HG03139 (cell line): Measurements from ENCODE around the gene LOXHD1.

Experiments
- ATAC-seq: cut with Tn5 transposase; IDR thresholded peaks from one replicate; pipeline ENCODE4 v1.9.1; 2021; ENCODE audit not compliant: unreplicated experiment

The LOXHD1 gene

DNA sequence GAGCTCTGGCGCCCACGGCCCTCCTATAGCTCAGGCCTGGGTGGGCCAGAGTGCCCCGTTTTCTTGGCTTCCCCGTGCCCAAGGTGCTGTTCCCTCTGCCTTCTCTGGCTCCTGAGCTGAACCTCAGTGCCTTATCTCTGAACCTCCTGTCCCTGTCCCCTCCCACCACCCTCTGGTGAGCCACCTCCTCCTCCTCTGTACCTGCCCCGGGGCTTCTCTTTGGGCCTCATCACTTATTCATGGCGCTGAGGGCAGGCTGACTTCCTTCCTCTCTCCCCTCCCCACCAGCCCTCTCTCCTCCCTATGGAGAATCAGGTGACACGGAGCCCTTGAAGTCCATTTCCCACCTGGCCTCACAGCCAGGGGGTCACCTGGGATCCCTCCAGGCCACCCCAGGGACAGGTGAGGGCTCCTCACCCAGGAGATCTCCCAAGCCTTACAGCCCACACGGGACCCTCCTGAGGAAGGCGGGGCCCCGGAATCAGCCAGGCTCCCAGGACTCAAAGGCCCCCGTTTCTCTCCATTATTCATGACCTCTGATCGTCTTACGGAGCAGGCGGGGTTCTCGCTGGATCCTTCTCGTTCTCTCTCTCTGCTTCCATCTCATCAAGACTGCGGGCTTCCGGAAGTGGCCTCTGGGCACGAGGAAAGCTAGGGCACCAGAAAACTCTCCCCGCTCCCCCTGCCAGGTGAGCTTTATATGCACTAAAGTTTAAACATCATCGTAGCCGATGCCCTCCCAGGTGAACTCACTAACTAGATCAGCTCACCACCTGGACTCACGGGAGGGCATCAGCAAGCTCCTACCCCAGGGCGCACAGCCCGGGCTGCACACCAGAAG lies at the start of gene LOXHD1:
TSS of gene LOXHD1 (minus strand) at position 106 of the 841 bp plus-strand sequence. CDS start 187 bp downstream, outside the sequence.
- ATAC-seq: no peak

- no peak for ATAC-seq
These were observed 48.5 kb upstream of the LOXHD1 start for GRCh38 chr18:46705521-46705920.

DNA sequence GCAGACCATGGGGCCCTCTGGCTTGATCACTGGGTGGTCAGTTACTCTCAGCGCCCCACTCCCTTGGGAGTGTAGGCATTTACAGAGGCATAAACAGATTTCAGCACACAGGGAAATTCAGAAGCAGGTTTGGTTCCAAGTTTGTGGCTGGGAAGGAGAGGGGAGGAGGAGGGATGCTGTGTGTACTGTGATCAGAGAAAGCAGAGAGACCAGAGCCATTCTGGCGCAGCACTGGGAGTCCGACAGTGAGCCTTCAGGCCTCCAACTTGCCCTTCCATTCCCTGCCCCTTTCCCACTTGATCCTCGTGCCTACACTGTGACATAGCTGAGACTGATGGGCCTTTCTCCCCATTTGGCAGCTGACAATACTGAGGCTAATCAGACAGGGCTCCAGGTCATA lies 47.8 kb upstream of the LOXHD1 start:
- no peak for ATAC-seq

- no peak for ATAC-seq
These were observed 47.2 kb upstream of the LOXHD1 start for GRCh38 chr18:46704189-46704588.

DNA sequence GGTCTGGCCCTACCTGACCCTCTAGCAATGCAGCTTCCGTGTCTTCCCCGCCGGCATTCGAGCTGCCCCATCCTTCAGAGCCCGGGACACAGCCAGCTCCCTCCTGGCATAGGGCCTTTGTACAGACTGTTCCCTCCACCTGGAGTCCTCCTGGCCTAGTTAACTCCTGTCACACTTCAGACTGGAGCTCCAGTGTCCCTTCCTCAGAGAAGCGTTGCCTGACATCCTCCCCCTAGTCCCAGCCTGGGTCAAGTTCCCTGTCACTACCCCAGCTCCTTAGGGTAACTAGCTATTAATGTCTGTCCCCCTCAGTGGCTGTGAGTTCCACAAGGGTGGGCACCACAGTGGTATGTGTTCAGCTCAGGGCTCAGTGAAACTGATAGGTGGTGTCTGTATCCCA lies 45.5 kb upstream of the LOXHD1 start:
- ATAC-seq: no peak

DNA sequence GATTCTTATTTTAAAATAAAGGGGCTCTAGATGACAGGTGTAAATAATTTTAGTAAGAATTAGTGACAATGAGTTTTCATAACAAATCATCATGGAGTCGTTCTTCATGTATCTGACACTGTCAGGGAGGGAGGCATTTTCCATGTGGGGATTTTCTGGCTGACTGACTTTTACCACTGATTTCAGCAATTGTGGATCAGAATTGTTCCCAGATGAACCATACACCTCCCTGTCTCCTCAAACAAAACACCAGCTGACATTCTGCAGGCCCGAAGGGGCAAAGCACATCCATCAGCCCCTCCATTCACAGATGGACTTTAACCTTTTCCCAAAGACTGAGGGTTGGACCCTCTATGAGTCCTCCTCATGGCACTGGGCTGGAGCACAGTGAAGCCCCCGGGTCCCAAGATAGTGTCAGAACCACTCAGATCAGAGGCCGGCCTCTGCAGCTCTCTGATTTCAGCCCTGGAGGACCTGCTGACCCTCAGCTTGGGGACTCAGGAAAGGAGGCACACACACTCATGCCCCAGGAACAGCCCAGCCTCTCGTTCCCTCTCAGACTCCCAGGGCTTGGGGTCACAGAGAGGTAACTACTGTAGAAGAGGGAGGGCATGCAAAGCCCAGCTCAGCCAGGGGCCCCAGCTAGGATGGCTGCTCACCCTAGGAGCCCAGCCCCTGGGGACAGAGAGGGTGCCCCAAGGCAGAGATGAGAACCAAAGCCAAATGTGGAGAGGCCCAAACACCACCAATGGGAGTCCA lies 43.2 kb upstream of the LOXHD1 start:
- ATAC-seq: no peak

- no peak for ATAC-seq
These were observed 39.7 kb upstream of the LOXHD1 start for GRCh38 chr18:46696702-46697101.

DNA sequence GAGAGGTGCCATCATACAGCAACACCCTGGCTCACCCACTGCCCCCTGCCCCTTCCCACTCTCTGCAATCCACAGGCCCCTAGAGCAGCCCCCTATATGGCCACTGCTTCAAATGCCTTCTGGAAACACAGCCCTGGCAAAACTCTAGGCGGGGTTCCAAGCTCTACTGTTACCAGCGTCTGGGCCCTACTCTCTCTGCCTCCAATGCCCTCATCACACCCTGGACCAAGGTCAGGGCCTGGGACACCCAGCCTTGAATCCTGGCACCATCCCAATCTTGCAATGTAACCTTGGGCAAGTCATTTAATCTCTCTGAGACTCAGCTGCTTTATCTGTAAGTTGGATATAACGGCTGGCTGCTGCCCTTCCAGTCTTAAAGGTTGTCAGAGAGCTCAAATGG lies 39.2 kb upstream of the LOXHD1 start:
- no peak for ATAC-seq

DNA sequence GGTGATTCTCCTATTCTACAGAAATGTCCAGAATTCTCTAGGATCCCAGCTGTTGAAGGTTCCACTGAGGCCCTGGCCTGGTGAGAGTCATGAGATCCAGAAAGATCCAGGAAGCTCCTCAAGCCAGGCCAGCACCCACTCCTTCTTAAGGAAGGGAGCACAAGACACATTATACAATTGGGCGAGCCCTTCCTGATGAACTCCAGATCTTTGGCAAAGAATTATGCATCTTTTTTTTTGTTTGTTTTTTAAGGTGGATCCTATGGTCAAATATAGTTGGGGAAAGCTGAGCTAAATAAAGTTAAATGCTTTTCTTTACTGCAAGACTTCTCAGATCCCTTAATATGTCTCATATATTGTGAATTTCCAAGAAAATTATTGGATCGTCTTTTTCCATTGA lies 37.0 kb upstream of the LOXHD1 start:
- no peak for ATAC-seq

GRCh38 chr18:46688853-46689525 lies 32.0 kb upstream of the LOXHD1 start:
- ATAC-seq: no peak

GRCh38 chr18:46686186-46686585 lies 29.2 kb upstream of the LOXHD1 start:
- ATAC-seq: no peak

GRCh38 chr18:46683252-46683651 lies 26.2 kb upstream of the LOXHD1 start:
- no peak for ATAC-seq

GRCh38 chr18:46680784-46681695 lies 24.0 kb upstream of the LOXHD1 start:
- no peak for ATAC-seq

GRCh38 chr18:46679846-46680598 lies 23.0 kb upstream of the LOXHD1 start:
- ATAC-seq: no peak

GRCh38 chr18:46678785-46679399 lies 21.9 kb upstream of the LOXHD1 start:
- no peak for ATAC-seq

- no peak for ATAC-seq
These were observed 21.0 kb upstream of the LOXHD1 start for GRCh38 chr18:46678041-46678440.

DNA sequence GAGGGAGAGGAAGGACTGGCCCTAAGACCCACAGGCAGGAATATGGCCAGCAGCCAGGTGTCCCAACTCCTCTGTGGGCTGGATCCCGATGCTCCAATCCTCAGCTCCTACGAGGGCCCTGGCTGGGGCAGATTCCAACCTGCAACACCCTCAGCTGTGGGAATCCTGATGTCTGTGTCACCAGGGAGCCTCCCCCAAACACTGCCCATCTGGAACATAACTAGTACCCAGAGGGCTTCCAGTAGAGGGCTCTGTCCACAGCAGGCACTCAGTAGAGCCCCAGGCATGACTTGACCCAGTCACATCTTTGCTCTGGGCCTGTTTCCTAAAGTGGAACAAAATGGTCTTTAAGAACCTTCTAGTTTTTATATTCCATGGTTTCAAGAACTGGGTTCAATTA lies 20.6 kb upstream of the LOXHD1 start:
- ATAC-seq: no peak

DNA sequence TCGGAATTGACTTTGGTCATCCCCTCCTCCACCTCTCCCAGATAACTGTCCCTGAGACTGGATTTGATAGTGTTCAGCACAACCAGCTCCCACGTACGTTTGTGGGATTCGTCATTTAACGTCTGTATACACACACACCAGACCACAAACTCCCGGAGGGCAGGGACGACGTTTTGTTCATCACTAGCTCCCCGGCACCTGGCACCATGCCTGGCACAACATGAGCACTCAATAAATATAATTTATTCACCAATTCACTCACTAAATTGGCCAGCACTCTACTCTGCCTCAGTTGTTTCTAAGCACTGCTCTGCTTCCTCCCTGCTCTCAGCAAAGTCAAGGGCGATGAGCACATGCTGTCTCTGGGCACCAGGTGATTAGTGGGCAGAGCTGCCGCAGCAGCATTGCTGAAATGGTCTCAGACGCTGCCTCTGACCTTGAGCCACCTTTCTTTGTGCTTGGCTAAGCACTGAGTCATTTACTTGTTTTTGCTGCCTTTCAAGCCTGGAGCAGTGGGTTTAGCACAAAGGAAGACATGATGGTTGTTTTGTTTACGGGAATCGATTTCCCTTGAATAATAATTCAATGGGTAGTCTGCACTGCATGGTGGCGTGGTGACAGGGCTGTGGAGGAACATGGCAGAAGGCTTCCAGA lies 19.3 kb upstream of the LOXHD1 start:
- ATAC-seq: no peak

DNA sequence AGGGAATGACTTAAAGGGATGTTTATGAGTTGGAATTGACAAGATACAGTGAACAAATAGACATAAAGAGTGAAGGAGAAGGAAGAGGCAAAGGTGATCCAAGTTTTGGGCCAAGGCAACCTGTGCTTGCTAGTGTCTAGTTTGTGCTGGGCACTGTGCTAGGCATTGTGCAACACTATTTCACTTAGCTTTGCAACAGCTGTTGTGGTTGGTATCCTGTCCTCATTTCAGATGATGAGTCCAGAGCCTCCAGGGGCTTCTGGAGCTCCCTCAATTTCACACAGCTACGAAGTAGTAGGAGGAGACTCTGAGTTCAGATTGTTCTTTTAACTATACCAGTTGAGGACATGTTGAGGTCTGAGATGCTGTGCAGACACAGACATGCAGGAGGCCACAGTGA lies 18.1 kb upstream of the LOXHD1 start:
- ATAC-seq: no peak
